Panc1 (cell line): Measurements from ENCODE around the gene AKAP14. TPM values are rescaled to one million over a fixed set of nuclear protein-coding genes. Genes with fewer than 3 reads are reported as not detected.
"Not testable (repeated sequence)": the region's sequence is repeated elsewhere in the genome, so short reads cannot be mapped to it uniquely, and the experiment has no call there.

Experiments
- ATAC-seq: fragments of 200-7000 bp; cut with Tn5 transposase; 2 replicates; pipeline ENCODE4 v1.9.1; 2020; ENCODE audit warnings: mild to moderate bottlenecking, moderate library complexity
- BruUV-seq: library from RNA; stranded (reverse); fragments of 400-500 nt; replicated peaks from 2 replicates; lab custom pipeline; 2021; lab: Mats Ljungman, UMichigan
- CTCF ChIA-PET: fragments of 300-600 bp; sonication (Branson Sonifier 250); formaldehyde crosslinking; loops from one replicate; lab custom pipeline; 2022; ENCODE audit warnings: antibody characterized with exemption; lab: Charles Lee
- POLR2A ChIA-PET: fragments of 300-600 bp; sonication (Branson Sonifier 250); formaldehyde crosslinking; loops from one replicate; lab custom pipeline; 2022; ENCODE audit warnings: antibody characterized with exemption; lab: Charles Lee
- DNase-seq: peaks from one replicate; pipeline ENCODE4 v3.0.0-alpha.2; 2010; ENCODE audit warnings: low read depth, low spot score
- H3K27ac ChIP-seq: 2 replicates; pipeline ENCODE4 v1.5.1; 2011; ENCODE audit warnings: mild to moderate bottlenecking, low read length, inconsistent platforms
- H3K27me3 ChIP-seq: fragments of 200-500 bp; sonication (Bioruptor generic); 2 replicates; pipeline ENCODE4 v1.6.0; 2014; ENCODE audit warnings: low read length, inconsistent platforms; ENCODE audit not compliant: control insufficient read depth, insufficient read depth
- H3K36me3 ChIP-seq: fragments of 200-500 bp; sonication (Bioruptor generic); 2 replicates; pipeline ENCODE4 v1.5.1; 2014; ENCODE audit warnings: inconsistent platforms, mild to moderate bottlenecking, low read length, moderate library complexity; ENCODE audit not compliant: control insufficient read depth, insufficient read depth
- H3K4me1 ChIP-seq: 2 replicates; pipeline ENCODE4 v1.5.1; 2011; ENCODE audit warnings: inconsistent platforms, mild to moderate bottlenecking, low read length, moderate library complexity; ENCODE audit not compliant: control insufficient read depth, insufficient read depth
- H3K4me3 ChIP-seq, 2 experiments: 2 replicates each; pipeline ENCODE4 v1.5.1; 2011 to 2012; ENCODE audit warnings: low read depth in 2 of 2, low read length in 2 of 2, mild to moderate bottlenecking in 2 of 2, inconsistent platforms in 1 of 2, moderate library complexity in 1 of 2
- H3K9me3 ChIP-seq: fragments of 200-500 bp; sonication (Bioruptor generic); 2 replicates; pipeline ENCODE4 v1.5.1; 2014; ENCODE audit warnings: low read depth, mild to moderate bottlenecking, inconsistent platforms, low read length, moderate library complexity; ENCODE audit not compliant: control insufficient read depth, insufficient read depth
- POLR2AphosphoS5 ChIP-seq: IDR thresholded peaks from 2 replicates; pipeline ENCODE4 v1.6.1; 2012; ENCODE audit warnings: mild to moderate bottlenecking, low read depth, low read length, moderate library complexity
- SIN3A ChIP-seq: IDR thresholded peaks from 2 replicates; pipeline ENCODE4 v1.6.1; 2012; ENCODE audit warnings: low read depth, mild to moderate bottlenecking, low read length, moderate library complexity, borderline replicate concordance; ENCODE audit not compliant: insufficient read depth
- TCF7L2 ChIP-seq: IDR thresholded peaks from 2 replicates; pipeline ENCODE4 v1.6.1; 2011; ENCODE audit warnings: mild to moderate bottlenecking, low read depth, low read length, inconsistent platforms
- in situ Hi-C: cut with HindIII; loops from 2 replicates; pipeline ENCODE4 v1.10.0; 2016; ENCODE audit warnings: low sequenced_read_pairs, low pct_unique_long_range_greater_than_20kb
- intact Hi-C: fragments of 100-400 bp; cut with micrococcal nuclease; formaldehyde crosslinking; loops from one replicate; pipeline ENCODE4 v1.10.0; 2022; ENCODE audit not compliant: unreplicated experiment
- total RNA-seq: library from RNA; stranded (reverse); gene quantifications from one replicate; pipeline ENCODE4 v1.2.1, GENCODE V29; 2021; ENCODE audit not compliant: unreplicated experiment
- TF ChIP-seq, protein P1 (sequence below): fragments of 450-650 bp; IDR thresholded peaks from 2 replicates; pipeline ENCODE4 v1.5.1; 2017; ENCODE audit warnings: mild to moderate bottlenecking
- TF ChIP-seq, protein P2 (sequence below), 2 experiments: IDR thresholded peaks; 2 replicates each; pipeline ENCODE4 v1.6.1; 2011 to 2012; ENCODE audit warnings: low read depth in 2 of 2, control low read depth in 1 of 2, low read length in 1 of 2, mild to moderate bottlenecking in 1 of 2, moderate library complexity in 1 of 2; ENCODE audit not compliant: insufficient read depth in 1 of 2

The AKAP14 gene
- total RNA-seq, 1 experiment from 2014 or later = 0.28 TPM

DNA sequence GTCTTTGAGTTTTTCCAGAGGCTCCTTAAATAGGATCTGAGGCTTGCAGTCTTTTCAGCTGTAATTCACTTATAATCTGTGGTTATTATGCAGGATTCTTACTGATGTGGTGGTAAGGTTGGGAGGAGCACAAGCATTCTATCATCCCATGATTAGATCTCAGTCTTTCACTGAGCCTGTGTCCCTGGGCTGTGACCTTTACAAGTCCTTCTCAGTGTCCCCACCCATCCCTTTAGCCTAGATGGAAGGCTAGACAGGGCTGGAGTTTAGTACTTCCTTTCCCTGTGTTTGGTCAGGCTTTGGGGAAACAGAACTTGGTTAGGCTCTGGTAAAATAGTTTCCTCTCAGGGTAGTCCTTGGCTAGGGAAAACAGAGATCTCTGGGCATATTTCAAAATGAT lies 64.9 kb downstream of the AKAP14 start:
- BruUV-seq = no TSS peak
- DNase-seq (no peak), ATAC-seq (no peak)
- no peaks in the 10 kb centered on the region for H3K9me3 ChIP-seq
- CTCF ChIA-PET = no interaction called here
- no peak overlapping the region for H3K4me3 ChIP-seq
- no peak for TF ChIP-seq SIN3A
- no peak for TF ChIP-seq TCF7L2
- no peak for TF ChIP-seq POLR2AphosphoS5
- TF ChIP-seq, protein P1, sequence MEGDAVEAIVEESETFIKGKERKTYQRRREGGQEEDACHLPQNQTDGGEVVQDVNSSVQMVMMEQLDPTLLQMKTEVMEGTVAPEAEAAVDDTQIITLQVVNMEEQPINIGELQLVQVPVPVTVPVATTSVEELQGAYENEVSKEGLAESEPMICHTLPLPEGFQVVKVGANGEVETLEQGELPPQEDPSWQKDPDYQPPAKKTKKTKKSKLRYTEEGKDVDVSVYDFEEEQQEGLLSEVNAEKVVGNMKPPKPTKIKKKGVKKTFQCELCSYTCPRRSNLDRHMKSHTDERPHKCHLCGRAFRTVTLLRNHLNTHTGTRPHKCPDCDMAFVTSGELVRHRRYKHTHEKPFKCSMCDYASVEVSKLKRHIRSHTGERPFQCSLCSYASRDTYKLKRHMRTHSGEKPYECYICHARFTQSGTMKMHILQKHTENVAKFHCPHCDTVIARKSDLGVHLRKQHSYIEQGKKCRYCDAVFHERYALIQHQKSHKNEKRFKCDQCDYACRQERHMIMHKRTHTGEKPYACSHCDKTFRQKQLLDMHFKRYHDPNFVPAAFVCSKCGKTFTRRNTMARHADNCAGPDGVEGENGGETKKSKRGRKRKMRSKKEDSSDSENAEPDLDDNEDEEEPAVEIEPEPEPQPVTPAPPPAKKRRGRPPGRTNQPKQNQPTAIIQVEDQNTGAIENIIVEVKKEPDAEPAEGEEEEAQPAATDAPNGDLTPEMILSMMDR = no peak
- TF ChIP-seq, protein P2, sequence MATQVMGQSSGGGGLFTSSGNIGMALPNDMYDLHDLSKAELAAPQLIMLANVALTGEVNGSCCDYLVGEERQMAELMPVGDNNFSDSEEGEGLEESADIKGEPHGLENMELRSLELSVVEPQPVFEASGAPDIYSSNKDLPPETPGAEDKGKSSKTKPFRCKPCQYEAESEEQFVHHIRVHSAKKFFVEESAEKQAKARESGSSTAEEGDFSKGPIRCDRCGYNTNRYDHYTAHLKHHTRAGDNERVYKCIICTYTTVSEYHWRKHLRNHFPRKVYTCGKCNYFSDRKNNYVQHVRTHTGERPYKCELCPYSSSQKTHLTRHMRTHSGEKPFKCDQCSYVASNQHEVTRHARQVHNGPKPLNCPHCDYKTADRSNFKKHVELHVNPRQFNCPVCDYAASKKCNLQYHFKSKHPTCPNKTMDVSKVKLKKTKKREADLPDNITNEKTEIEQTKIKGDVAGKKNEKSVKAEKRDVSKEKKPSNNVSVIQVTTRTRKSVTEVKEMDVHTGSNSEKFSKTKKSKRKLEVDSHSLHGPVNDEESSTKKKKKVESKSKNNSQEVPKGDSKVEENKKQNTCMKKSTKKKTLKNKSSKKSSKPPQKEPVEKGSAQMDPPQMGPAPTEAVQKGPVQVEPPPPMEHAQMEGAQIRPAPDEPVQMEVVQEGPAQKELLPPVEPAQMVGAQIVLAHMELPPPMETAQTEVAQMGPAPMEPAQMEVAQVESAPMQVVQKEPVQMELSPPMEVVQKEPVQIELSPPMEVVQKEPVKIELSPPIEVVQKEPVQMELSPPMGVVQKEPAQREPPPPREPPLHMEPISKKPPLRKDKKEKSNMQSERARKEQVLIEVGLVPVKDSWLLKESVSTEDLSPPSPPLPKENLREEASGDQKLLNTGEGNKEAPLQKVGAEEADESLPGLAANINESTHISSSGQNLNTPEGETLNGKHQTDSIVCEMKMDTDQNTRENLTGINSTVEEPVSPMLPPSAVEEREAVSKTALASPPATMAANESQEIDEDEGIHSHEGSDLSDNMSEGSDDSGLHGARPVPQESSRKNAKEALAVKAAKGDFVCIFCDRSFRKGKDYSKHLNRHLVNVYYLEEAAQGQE (IDR thresholded peaks at IDR 0.05; ENCODE audit: insufficient read depth in 1 of 2, low read depth in 2 of 2, low read length in 1 of 2) = no peak
- intact Hi-C loops (no loop called here), in situ Hi-C loops (no loop called here)
- H3K27me3 ChIP-seq = no peaks in the 10 kb centered on the region
- no peaks in the 10 kb centered on the region for H3K4me1 ChIP-seq
- POLR2A ChIA-PET = interaction anchor here (0.7 kb wide), 1 partner anchor 317 kb away, joined by 3 read pairs; no protein-coding TSS in a partner anchor
- no peak overlapping the region for H3K27ac ChIP-seq
- H3K36me3 ChIP-seq = no peaks in the 10 kb centered on the region

DNA sequence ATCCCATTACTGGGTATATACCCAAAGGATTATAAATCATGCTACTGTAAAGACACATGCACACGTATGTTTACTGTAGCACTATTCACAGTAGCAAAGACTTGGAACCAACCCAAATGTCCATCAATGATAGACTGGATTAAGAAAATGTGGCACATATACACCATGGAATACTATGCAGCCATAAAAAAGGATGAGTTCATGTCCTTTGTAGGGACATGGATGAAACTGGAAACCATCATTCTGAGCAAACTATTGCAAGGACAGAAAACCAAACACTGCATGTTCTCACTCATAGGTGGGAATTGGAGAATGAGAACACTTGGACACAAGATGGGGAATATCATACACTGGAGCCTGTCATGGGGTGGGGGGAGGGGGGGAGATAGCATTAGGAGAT lies 71.1 kb downstream of the AKAP14 start:
- CTCF ChIA-PET, ATAC-seq, H3K4me3 ChIP-seq, H3K9me3 ChIP-seq, H3K27ac ChIP-seq, in situ Hi-C loops, H3K27me3 ChIP-seq, DNase-seq, H3K36me3 ChIP-seq, H3K4me1 ChIP-seq, POLR2A ChIA-PET, intact Hi-C loops, BruUV-seq: not testable (repeated sequence)

Other genes with a start within 250 kb of the AKAP14 start
- gene SEPTIN6, start 202.7 kb upstream of the AKAP14 start, total RNA-seq = 31.2 TPM
- gene SOWAHD, start 137.3 kb upstream of the AKAP14 start, total RNA-seq = 1.1 TPM
- 1,882 TPM for gene RPL39, start 104.3 kb upstream of the AKAP14 start, total RNA-seq
- 27.8 TPM for gene UPF3B, start 42.9 kb upstream of the AKAP14 start, total RNA-seq
- 23.4 TPM for gene RNF113A, start 24.2 kb upstream of the AKAP14 start, total RNA-seq
- gene NDUFA1, start 24.1 kb upstream of the AKAP14 start, total RNA-seq = 252 TPM
- gene NKAP, start 47.9 kb downstream of the AKAP14 start, total RNA-seq = 13.6 TPM
- 0.10 TPM for gene RHOXF2B, start 181.8 kb downstream of the AKAP14 start, total RNA-seq
- gene RHOXF1, start 220.0 kb downstream of the AKAP14 start, total RNA-seq = 0.41 TPM